Nephron (organoid): ENCODE results near the gene KIAA1549.

Experiments
- H3K27ac Mint-ChIP-seq, 3 experiments: 2 replicates each; pipeline ENCODE4 v1.8.0; 2020; ENCODE audit warnings: mixed read lengths in 3 of 3, mild to moderate bottlenecking in 2 of 3, moderate library complexity in 1 of 3
- H3K27me3 Mint-ChIP-seq: 2 replicates; pipeline ENCODE4 v1.8.0; 2021; ENCODE audit warnings: low read depth, mild to moderate bottlenecking, moderate library complexity, mixed read lengths
- H3K36me3 Mint-ChIP-seq: 2 replicates; pipeline ENCODE4 v1.8.0; 2020; ENCODE audit warnings: low read depth, mixed read lengths
- H3K4me1 Mint-ChIP-seq: 2 replicates; pipeline ENCODE4 v1.8.0; 2020; ENCODE audit warnings: mixed read lengths
- H3K4me3 Mint-ChIP-seq, 3 experiments: 2 replicates each; pipeline ENCODE4 v1.8.0; 2020; ENCODE audit warnings: mild to moderate bottlenecking in 3 of 3, mixed read lengths in 3 of 3, moderate library complexity in 2 of 3
- H3K9me3 Mint-ChIP-seq: 2 replicates; pipeline ENCODE4 v1.8.0; 2020; ENCODE audit warnings: mixed read lengths
- TF ChIP-seq, protein P1 (sequence below), 3 experiments: fragments of 200-600 bp; sonication (generic); IDR thresholded peaks; one replicate each; pipeline ENCODE4 v1.5.0; 2021; ENCODE audit warnings: antibody characterized with exemption in 3 of 3; ENCODE audit not compliant: unreplicated experiment in 3 of 3

KIAA1549 gene

DNA sequence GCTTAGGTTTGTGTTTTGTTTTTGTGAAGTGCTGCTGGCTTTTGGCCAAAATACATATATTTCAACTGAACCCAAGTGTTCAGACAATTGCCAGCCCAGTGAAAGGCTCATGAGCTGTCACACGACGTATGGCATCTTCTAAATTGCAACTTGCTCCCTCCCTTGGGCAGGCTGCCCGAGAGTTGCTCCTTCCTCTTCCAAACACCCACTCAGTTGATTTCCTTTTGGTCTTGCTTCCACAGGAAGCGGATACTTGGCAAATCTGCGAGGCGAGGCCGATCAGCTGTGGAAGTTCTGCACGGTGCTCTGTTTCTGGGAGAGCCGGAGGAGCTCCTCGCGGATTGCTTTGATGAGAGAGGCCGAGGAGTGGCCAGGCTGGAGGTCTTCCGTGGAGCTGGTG lies 143.6 kb downstream of the KIAA1549 start:
- H3K4me3 Mint-ChIP-seq = peak overlapping the region in 1 of 3 experiments; percentile 24
- H3K9me3 Mint-ChIP-seq = no peaks in the 10 kb centered on the region
- TF ChIP-seq, protein P1, sequence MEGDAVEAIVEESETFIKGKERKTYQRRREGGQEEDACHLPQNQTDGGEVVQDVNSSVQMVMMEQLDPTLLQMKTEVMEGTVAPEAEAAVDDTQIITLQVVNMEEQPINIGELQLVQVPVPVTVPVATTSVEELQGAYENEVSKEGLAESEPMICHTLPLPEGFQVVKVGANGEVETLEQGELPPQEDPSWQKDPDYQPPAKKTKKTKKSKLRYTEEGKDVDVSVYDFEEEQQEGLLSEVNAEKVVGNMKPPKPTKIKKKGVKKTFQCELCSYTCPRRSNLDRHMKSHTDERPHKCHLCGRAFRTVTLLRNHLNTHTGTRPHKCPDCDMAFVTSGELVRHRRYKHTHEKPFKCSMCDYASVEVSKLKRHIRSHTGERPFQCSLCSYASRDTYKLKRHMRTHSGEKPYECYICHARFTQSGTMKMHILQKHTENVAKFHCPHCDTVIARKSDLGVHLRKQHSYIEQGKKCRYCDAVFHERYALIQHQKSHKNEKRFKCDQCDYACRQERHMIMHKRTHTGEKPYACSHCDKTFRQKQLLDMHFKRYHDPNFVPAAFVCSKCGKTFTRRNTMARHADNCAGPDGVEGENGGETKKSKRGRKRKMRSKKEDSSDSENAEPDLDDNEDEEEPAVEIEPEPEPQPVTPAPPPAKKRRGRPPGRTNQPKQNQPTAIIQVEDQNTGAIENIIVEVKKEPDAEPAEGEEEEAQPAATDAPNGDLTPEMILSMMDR (IDR thresholded peaks at IDR 0.05; ENCODE audit: unreplicated experiment in 3 of 3) = no peak
- no peaks in the 10 kb centered on the region for H3K27me3 Mint-ChIP-seq
- peaks cover 64% of the 10 kb centered on the region for H3K36me3 Mint-ChIP-seq
- peak overlapping the region; percentile 20 to 60 (median 44) for H3K27ac Mint-ChIP-seq
- H3K4me1 Mint-ChIP-seq = peaks cover 22% of the 10 kb centered on the region

DNA sequence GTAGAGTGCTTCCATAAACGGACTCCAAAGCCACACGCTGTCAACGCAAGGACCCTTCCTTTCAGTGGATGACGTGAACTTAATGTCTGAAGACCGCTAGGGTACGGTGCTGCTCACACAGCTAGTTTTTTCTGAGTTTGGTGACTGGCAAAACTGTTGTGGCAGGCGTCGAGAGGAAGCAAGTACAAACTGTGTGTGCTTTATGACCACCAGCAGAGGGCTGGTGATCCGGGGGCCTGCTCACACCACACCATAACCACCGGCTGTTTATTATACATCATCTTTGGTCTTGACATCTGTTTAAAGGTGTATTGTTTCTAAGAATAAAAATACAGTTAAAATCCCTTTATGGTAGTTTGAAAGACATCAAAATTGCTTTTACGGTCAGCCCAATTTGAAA lies 146.1 kb downstream of the KIAA1549 start:
- no peak overlapping the region for H3K27ac Mint-ChIP-seq
- peaks cover 3% of the 10 kb centered on the region for H3K9me3 Mint-ChIP-seq
- H3K36me3 Mint-ChIP-seq = peaks cover 59% of the 10 kb centered on the region
- TF ChIP-seq, protein P1 (IDR thresholded peaks at IDR 0.05; ENCODE audit: unreplicated experiment in 3 of 3) = no peak
- H3K4me3 Mint-ChIP-seq = no peak overlapping the region
- H3K27me3 Mint-ChIP-seq = no peaks in the 10 kb centered on the region
- peaks cover 22% of the 10 kb centered on the region for H3K4me1 Mint-ChIP-seq

DNA sequence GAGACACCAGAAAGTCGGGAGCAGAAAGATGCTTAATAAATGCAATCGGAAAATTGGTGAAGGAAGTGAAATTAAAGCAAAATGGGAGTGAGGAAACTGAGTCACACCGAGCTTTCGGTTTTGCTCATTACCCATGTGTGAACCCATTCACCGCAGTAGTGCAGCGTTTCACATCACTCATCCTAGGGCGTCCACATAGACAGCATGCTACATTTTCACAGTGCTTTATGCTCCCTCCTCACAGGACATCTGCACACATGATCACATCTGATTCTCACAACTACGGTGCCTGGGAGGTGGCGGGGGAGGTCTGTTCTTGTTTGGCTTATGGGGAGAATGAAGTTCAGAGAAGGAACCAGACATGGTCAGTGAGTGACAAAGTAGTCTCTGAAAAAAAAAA lies 146.6 kb downstream of the KIAA1549 start:
- Mint-ChIP-seq H3K36me3 (peaks cover 56% of the 10 kb centered on the region), H3K4me1 (peaks cover 22% of the 10 kb centered on the region), H3K9me3 (peaks cover 5% of the 10 kb centered on the region), H3K27me3 (no peaks in the 10 kb centered on the region), H3K4me3 (no peak overlapping the region), H3K27ac (no peak overlapping the region)
- TF ChIP-seq, protein P1 (IDR thresholded peaks at IDR 0.05; ENCODE audit: unreplicated experiment in 3 of 3) = no peak

DNA sequence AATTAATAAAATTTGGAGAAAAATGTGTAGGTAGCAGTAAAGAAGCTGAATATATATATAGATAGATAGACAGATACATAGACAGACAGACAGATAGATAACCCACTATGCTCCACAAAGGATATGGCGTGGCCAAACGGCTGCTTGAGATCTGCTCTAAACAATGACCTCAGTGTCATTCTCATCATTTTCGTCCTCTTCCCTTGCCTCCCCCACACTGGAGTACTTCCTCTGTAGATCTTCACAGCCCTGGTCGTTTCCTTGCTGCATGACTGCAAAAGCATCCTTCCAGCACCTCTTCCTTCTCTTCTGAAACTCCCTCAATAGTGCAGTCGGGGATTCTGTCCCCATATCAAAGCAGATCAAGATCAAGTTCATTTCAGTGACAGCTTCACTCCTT lies 147.6 kb downstream of the KIAA1549 start:
- H3K4me3 Mint-ChIP-seq = no peak overlapping the region
- H3K27me3 Mint-ChIP-seq = no peaks in the 10 kb centered on the region
- TF ChIP-seq, protein P1 (IDR thresholded peaks at IDR 0.05; ENCODE audit: unreplicated experiment in 3 of 3) = no peak
- H3K27ac Mint-ChIP-seq = no peak overlapping the region
- H3K9me3 Mint-ChIP-seq = peaks cover 5% of the 10 kb centered on the region
- H3K36me3 Mint-ChIP-seq = peaks cover 47% of the 10 kb centered on the region
- H3K4me1 Mint-ChIP-seq = peaks cover 13% of the 10 kb centered on the region

DNA sequence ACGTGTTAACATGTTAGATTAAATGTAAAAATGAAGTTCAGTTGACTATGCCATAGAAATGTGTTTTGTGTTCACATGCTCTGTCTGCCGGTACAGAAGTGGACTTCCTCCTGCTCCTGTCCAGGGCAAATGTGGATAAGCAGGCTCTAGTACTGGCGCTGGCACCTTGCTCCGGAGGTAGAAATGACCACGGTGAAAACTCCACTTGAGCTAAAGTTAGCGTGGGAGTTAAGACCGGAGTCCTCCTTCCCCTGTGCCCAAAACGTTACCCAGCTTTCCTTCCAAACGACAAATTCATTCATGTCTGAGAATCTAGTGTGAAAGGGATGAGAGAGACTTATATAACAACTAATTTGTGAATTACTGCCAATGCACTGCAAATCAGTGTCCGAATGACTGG lies 148.2 kb downstream of the KIAA1549 start:
- Mint-ChIP-seq H3K27ac (no peak overlapping the region), H3K9me3 (peaks cover 5% of the 10 kb centered on the region), H3K4me3 (no peak overlapping the region), H3K4me1 (peaks cover 7% of the 10 kb centered on the region), H3K27me3 (no peaks in the 10 kb centered on the region), H3K36me3 (peaks cover 41% of the 10 kb centered on the region)
- TF ChIP-seq, protein P1 (IDR thresholded peaks at IDR 0.05; ENCODE audit: unreplicated experiment in 3 of 3) = no peak

DNA sequence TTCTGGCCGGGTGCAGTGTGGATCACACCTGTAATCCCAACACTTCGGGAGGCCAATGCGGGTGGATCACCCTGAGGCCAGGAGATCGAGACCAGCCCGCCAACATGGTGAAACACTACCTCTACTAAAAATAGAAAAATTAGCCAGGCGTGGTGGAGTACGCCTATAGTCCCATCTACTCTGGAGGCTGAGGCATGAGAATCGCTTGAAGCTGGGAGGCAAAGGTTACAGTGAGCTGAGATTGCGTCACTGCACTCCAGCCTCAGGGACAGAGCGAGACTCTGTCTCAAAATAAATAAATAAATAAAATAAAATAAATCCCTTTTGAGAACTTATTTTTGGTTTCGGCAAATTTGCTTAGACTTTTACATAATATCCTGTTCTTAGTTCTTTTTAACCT lies 151.9 kb downstream of the KIAA1549 start:
- H3K36me3 Mint-ChIP-seq = peaks cover 17% of the 10 kb centered on the region
- H3K27ac Mint-ChIP-seq = no peak overlapping the region
- TF ChIP-seq, protein P1 (IDR thresholded peaks at IDR 0.05; ENCODE audit: unreplicated experiment in 3 of 3) = no peak
- H3K4me3 Mint-ChIP-seq = no peak overlapping the region
- H3K9me3 Mint-ChIP-seq = peaks cover 19% of the 10 kb centered on the region
- H3K4me1 Mint-ChIP-seq = no peaks in the 10 kb centered on the region
- no peaks in the 10 kb centered on the region for H3K27me3 Mint-ChIP-seq
